Measurements from ENCODE around the gene TMEM250. TPM values are rescaled to one million over a fixed set of nuclear protein-coding genes. Genes with fewer than 3 reads are reported as not detected.
A peak's percentile ranks its signal among the peaks of the same experiment; 100 is the strongest.

Gene TMEM250
- total and polyA plus RNA-seq, 8 donors, result 10.7 to 42.1 (median 16.4) TPM

DNA sequence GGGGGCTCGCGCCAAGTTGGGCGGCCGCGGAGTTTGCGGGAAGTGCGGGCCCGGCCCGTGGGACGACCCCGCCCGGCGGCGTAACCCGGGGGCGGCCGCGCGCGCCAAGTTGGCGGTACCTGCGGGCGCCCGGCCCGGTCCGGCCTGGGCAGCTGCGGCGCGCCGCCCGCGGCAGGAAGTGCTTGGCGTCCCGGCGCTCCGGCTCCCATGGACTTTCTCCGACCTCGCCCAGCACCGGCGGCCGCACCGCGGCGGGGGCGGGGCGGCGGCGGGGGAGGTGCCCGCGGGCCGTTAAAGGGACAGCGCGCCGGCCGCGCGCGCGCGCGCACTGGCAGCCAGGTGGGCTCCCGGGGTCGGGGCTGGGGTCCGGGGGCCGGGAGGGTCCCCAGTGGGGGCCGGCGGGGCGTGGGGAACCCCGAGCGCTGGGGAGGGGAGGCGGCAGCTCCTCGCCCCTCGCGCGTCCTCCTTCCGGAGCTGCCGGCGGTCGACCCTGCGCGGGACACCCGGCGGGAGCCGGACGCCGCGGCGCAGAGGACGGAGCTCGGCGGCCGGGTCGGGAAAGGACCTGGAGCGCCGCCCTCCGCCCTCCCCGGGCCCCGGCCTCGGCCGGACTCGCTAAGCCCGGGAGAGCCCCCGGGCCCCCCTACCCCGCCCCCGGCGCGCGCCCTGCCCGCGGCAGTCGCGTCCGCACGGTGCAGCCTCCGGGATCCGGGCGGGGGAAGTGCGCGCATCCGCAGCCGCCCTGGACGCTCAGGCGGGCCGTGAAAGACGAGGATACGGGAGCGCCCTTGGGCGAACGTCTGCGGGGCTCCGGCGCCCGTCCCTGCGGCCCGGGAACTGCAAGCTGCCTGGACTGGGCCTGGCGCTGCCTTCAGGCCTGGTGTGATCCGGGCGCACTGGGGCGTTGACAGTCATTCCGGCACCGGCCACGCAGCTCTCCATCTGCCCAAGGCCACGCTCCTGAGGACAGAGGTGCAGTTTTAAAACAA lies 23.3 kb downstream of the TMEM250 start, which contains the start of gene NACC2:
Gene NACC2 (minus strand): TSS at position 220 of the 989 bp plus-strand sequence. CDS start 44,768 bp downstream, outside the sequence.
- Histone ChIP-seq H3K27me3 (peaks cover 0 to 19% of the 10 kb centered on the region in 2 donors), H3K27ac (peak within 1 kb of the TSS; percentile 80 to 87), H3K4me3 (peak within 1 kb of the TSS; percentile 77 to 89), H3K4me1 (peaks cover 15 to 52% of the 10 kb centered on the region in 2 donors), H3K36me3 (peaks cover 0 to 9% of the 10 kb centered on the region in 2 donors), H3K9me3 (no peaks in the 10 kb centered on the region)
- peak; percentile 62 for ATAC-seq
- intact Hi-C loops (cut with DNase I), result no loop called here
- TF ChIP-seq, protein P1, sequence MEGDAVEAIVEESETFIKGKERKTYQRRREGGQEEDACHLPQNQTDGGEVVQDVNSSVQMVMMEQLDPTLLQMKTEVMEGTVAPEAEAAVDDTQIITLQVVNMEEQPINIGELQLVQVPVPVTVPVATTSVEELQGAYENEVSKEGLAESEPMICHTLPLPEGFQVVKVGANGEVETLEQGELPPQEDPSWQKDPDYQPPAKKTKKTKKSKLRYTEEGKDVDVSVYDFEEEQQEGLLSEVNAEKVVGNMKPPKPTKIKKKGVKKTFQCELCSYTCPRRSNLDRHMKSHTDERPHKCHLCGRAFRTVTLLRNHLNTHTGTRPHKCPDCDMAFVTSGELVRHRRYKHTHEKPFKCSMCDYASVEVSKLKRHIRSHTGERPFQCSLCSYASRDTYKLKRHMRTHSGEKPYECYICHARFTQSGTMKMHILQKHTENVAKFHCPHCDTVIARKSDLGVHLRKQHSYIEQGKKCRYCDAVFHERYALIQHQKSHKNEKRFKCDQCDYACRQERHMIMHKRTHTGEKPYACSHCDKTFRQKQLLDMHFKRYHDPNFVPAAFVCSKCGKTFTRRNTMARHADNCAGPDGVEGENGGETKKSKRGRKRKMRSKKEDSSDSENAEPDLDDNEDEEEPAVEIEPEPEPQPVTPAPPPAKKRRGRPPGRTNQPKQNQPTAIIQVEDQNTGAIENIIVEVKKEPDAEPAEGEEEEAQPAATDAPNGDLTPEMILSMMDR (IDR thresholded peaks at IDR 0.05), result no peak
- DNase-seq, result peak in 2 of 4 donors; percentile 68 to 92

DNA sequence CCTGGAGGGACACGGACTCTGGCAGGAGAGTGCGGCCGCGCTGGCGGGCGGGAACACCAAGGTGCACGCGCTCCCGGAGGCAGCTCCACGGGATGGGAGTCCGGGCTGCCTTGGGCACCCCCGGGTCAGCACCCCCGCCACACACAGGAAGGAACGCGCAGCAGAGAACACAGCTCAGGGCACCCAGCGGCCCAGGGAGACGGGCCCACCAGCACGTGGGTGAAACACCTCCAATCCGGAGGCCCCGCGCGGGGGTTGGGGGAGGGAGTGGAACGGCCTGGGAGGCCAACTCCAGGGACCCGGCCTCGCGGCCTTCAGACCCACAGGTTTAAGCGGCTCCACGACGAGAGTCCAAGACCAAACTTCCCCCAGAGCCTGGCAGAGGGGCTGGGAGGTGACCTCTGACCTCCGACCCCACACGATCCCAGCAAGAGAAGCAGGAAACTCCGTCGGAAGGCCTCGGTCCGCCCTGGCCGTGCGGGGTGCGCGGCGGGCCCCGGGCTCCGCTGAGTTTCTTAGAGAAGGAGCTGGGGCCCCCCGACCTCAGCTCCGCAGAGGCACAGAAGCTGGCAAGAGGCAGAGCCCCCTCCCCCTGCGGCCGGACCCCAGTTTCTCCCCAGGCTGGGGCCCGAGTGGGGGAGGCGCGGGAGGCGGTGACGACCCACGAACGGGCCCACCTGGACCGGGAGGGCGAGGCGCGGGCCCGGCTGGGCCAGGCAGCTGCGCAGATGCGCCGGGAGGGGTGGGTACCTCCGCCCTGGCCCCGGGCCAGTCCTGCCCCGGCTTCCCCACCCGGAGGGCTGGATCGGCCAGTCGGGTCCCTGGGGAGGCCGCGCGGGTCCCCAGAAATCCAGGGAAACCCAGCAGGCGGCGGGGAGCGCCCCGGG lies 24.4 kb downstream of the TMEM250 start:
- Histone ChIP-seq H3K27ac (peak overlapping the region; percentile 76 to 84), H3K9me3 (no peaks in the 10 kb centered on the region), H3K27me3 (peaks cover 0 to 10% of the 10 kb centered on the region in 2 donors), H3K36me3 (peaks cover 0 to 9% of the 10 kb centered on the region in 2 donors), H3K4me3 (peak overlapping the region; percentile 77 to 89), H3K4me1 (peaks cover 21 to 63% of the 10 kb centered on the region in 2 donors)
- peak in 2 of 4 donors; percentile 75 to 92 for DNase-seq
- peak; percentile 80 for ATAC-seq
- intact Hi-C loops (cut with DNase I), result no loop called here
- TF ChIP-seq, protein P1 (IDR thresholded peaks at IDR 0.05), result no peak

DNA sequence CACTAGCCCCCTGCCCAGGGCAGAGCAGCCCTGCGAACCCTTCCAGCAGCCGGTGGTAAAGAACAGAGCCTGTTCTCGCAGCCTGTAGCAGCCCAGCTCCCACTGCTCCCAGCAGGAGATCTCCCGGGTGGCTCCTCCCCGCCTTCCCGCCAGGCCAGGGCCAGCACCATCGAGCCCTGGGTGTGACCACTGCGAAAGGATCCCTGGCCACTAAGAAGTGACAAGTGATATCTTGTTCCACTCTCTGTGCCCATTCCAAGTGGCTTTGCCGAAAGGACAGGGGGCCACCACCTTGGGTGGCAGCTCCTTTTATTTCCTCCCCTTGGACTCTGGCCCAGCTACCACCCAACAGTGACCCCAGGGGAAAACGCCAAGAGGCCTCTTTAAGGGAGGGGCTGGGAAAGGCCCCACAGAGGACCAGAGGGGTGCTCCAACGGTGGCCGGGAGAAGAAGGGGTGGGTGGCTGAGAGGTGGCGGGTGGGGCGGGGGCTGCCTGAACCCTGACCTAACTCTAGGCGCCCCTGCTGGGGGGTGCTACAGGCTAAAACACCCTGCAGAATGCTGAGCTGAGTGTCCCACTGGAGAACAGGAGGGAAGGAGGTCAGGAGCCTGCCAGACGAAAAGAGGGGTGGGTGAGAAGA lies 25.2 kb downstream of the TMEM250 start:
- ATAC-seq (peak; percentile 50), DNase-seq (peak in 1 of 4 donors; percentile 80)
- intact Hi-C loops (cut with DNase I), result no loop called here
- Histone ChIP-seq H3K9me3 (no peaks in the 10 kb centered on the region), H3K4me1 (peaks cover 21 to 71% of the 10 kb centered on the region in 2 donors), H3K27me3 (peaks cover 0 to 2% of the 10 kb centered on the region in 2 donors), H3K36me3 (peaks cover 0 to 9% of the 10 kb centered on the region in 2 donors), H3K27ac (peak overlapping the region; percentile 76 to 84), H3K4me3 (peak overlapping the region; percentile 77 to 89)
- TF ChIP-seq, protein P1 (IDR thresholded peaks at IDR 0.05), result no peak

DNA sequence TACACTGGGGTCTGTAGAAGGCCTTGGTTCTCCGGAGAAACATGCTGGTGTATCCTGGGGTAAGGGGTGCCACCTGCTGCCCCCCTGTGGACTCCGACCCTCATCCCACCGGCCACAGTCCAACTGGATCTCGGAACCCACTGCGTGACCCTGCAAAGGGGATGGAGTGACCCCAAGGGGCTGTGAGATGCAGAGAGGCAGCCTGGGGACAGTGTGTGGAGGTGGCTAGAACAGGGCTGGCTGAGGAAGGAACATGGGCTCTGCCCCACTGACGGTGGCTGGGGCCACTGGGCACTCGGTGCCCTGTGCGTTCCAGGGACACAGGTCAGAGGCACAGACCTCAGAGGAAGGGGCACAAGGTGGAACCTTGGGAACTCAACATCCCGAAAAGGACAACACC lies 25.9 kb downstream of the TMEM250 start:
- intact Hi-C loops (cut with DNase I), result no loop called here
- Histone ChIP-seq H3K36me3 (peaks cover 0 to 9% of the 10 kb centered on the region in 2 donors), H3K9me3 (no peaks in the 10 kb centered on the region), H3K4me3 (no peak overlapping the region), H3K27me3 (no peaks in the 10 kb centered on the region), H3K27ac (peak overlapping the region in 1 of 2 donors; percentile 76), H3K4me1 (peaks cover 21 to 78% of the 10 kb centered on the region in 2 donors)
- DNase-seq, result peak in 1 of 4 donors; percentile 31
- ATAC-seq, result no peak
- TF ChIP-seq, protein P1 (IDR thresholded peaks at IDR 0.05), result no peak

Measured in left lung (tissue), 10 donors.